ENCODE measurements around the gene SRCIN1. TPM values are rescaled to one million over a fixed set of nuclear protein-coding genes. Genes with fewer than 3 reads are reported as not detected.

The SRCIN1 gene
- total RNA-seq, 1 donor from 2014 or later = 8.3 TPM

- peaks cover 8% of the 10 kb centered on the region for H3K27me3 Mint-ChIP-seq
These were observed 17.6 kb downstream of the SRCIN1 start for GRCh38 chr17:38587947-38588787.

GRCh38 chr17:38587203-38587602 lies 18.5 kb downstream of the SRCIN1 start:
- peaks cover 29% of the 10 kb centered on the region for H3K4me1 Mint-ChIP-seq (ENCODE audit: unreplicated experiment)
- TF ChIP-seq CTCF (conservative IDR thresholded peaks at IDR 0.05) = no peak
- no peaks in the 10 kb centered on the region for H3K36me3 Mint-ChIP-seq
- H3K27ac Mint-ChIP-seq = no peak overlapping the region
- H3K9me3 Mint-ChIP-seq = no peaks in the 10 kb centered on the region
- peaks cover 6% of the 10 kb centered on the region for H3K27me3 Mint-ChIP-seq
- no peak for DNase-seq (ENCODE audit: extremely low spot score, unreplicated experiment)
- H3K4me3 Mint-ChIP-seq = no peak overlapping the region

More at GRCh38 chr17:38587947-38588787, 17.6 kb downstream of the SRCIN1 start:
- Mint-ChIP-seq H3K36me3 (no peaks in the 10 kb centered on the region), H3K4me1 (ENCODE audit: unreplicated experiment) (peaks cover 38% of the 10 kb centered on the region), H3K9me3 (no peaks in the 10 kb centered on the region), H3K27ac (peak overlapping the region; percentile 46), H3K4me3 (no peak overlapping the region)
- no peak for DNase-seq (ENCODE audit: extremely low spot score, unreplicated experiment)
- TF ChIP-seq CTCF (conservative IDR thresholded peaks at IDR 0.05) = no peak

GRCh38 chr17:38586788-38587187 lies 19.0 kb downstream of the SRCIN1 start:
- H3K4me3 Mint-ChIP-seq = no peak overlapping the region
- H3K27me3 Mint-ChIP-seq = peaks cover 8% of the 10 kb centered on the region
- H3K36me3 Mint-ChIP-seq = no peaks in the 10 kb centered on the region
- H3K4me1 Mint-ChIP-seq (ENCODE audit: unreplicated experiment) = peaks cover 24% of the 10 kb centered on the region
- H3K9me3 Mint-ChIP-seq = no peaks in the 10 kb centered on the region
- no peak overlapping the region for H3K27ac Mint-ChIP-seq
- no peak for DNase-seq (ENCODE audit: extremely low spot score, unreplicated experiment)
- no peak for TF ChIP-seq CTCF (conservative IDR thresholded peaks at IDR 0.05)

- no peak overlapping the region for H3K4me3 Mint-ChIP-seq
- H3K4me1 Mint-ChIP-seq (ENCODE audit: unreplicated experiment) = peaks cover 17% of the 10 kb centered on the region
- H3K9me3 Mint-ChIP-seq = no peaks in the 10 kb centered on the region
- H3K27ac Mint-ChIP-seq = no peak overlapping the region
- no peak for DNase-seq (ENCODE audit: extremely low spot score, unreplicated experiment)
- H3K36me3 Mint-ChIP-seq = no peaks in the 10 kb centered on the region
- TF ChIP-seq CTCF (conservative IDR thresholded peaks at IDR 0.05) = no peak
- H3K27me3 Mint-ChIP-seq = peaks cover 11% of the 10 kb centered on the region
These were observed 19.7 kb downstream of the SRCIN1 start for GRCh38 chr17:38585918-38586529.

- DNase-seq (ENCODE audit: extremely low spot score, unreplicated experiment) = no peak
- peaks cover 17% of the 10 kb centered on the region for H3K4me1 Mint-ChIP-seq (ENCODE audit: unreplicated experiment)
- no peak for TF ChIP-seq CTCF (conservative IDR thresholded peaks at IDR 0.05)
- H3K4me3 Mint-ChIP-seq = no peak overlapping the region
- no peaks in the 10 kb centered on the region for H3K36me3 Mint-ChIP-seq
- no peaks in the 10 kb centered on the region for H3K9me3 Mint-ChIP-seq
- H3K27ac Mint-ChIP-seq = peak overlapping the region; percentile 46
- H3K27me3 Mint-ChIP-seq = peaks cover 17% of the 10 kb centered on the region
These were observed 20.5 kb downstream of the SRCIN1 start for GRCh38 chr17:38585056-38585917.

Data from type B pancreatic cell (in vitro differentiated cells).